Measurements from ENCODE around the gene HMMR. TPM values are rescaled to one million over a fixed set of nuclear protein-coding genes. Genes with fewer than 3 reads are reported as not detected.

HMMR gene
- total and polyA plus RNA-seq, 9 of the 15 experiments (the other 6 are each of a cell fraction or from before 2014, with no cell fraction given): 74.9 to 133 (median 90.8) TPM

DNA sequence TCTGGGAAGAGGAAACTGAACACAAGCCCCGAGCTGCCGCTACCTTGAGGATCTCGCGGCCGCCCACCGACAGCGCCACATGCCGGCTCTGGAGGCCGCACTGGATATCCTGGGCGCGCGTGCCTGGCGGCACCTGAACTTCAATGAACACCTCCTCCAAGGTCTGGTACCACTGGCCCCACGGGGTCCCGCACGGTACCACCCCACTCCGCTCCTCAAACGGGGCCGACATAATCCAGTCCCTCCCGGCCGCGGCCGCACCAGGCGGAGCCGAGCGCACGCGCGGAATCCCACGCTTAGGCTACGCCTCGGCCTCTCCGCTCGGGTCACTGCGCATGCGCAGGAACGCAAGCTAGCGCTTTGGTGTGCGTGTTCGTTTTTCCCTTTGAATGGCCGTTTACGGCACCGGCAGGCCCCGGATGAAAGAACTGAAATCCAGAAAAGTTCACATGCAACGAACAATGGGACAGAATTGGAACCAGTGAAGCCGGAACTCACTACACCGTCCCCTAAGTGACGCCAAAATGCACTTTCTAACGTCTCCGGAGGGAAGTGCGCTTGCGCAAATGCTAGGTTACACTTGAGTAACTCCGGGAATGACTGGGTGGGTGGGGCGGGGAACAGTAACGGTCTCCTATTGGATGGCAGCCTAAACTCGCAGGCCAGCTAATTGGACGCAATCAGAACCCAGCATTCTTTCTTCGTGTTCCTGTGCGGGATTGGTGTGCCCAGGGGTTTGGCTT, 442 bp upstream of the HMMR start, which contains the start of gene NUDCD2 (continued):
- TF ChIP-seq MAZ (CRISPR knock-in tag; conservative IDR thresholded peaks at IDR 0.05 in 1 of 2, IDR thresholded peaks at IDR 0.05 in 1 of 2): peak; percentile 56 to 59
- TF ChIP-seq RERE (CRISPR knock-in tag; IDR thresholded peaks at IDR 0.05; ENCODE audit: borderline replicate concordance): no peak
- TF ChIP-seq SMARCE1 (IDR thresholded peaks at IDR 0.05): peak; percentile 62; the same call in 1 of the 2 replicates
- no peak for TF ChIP-seq JUN (IDR thresholded peaks at IDR 0.05; ENCODE audit: borderline replicate concordance, low read depth, low read length)
- TF ChIP-seq JUN (CRISPR knock-in tag; IDR thresholded peaks at IDR 0.05; ENCODE audit: borderline replicate concordance): no peak
- no peak for TF ChIP-seq NONO (IDR thresholded peaks at IDR 0.05; ENCODE audit: low read depth in 2 of 2, low read length in 1 of 2)
- TF ChIP-seq XRCC5 (IDR thresholded peaks at IDR 0.05; ENCODE audit: low read depth, low read length): no peak
- TF ChIP-seq, protein P1, sequence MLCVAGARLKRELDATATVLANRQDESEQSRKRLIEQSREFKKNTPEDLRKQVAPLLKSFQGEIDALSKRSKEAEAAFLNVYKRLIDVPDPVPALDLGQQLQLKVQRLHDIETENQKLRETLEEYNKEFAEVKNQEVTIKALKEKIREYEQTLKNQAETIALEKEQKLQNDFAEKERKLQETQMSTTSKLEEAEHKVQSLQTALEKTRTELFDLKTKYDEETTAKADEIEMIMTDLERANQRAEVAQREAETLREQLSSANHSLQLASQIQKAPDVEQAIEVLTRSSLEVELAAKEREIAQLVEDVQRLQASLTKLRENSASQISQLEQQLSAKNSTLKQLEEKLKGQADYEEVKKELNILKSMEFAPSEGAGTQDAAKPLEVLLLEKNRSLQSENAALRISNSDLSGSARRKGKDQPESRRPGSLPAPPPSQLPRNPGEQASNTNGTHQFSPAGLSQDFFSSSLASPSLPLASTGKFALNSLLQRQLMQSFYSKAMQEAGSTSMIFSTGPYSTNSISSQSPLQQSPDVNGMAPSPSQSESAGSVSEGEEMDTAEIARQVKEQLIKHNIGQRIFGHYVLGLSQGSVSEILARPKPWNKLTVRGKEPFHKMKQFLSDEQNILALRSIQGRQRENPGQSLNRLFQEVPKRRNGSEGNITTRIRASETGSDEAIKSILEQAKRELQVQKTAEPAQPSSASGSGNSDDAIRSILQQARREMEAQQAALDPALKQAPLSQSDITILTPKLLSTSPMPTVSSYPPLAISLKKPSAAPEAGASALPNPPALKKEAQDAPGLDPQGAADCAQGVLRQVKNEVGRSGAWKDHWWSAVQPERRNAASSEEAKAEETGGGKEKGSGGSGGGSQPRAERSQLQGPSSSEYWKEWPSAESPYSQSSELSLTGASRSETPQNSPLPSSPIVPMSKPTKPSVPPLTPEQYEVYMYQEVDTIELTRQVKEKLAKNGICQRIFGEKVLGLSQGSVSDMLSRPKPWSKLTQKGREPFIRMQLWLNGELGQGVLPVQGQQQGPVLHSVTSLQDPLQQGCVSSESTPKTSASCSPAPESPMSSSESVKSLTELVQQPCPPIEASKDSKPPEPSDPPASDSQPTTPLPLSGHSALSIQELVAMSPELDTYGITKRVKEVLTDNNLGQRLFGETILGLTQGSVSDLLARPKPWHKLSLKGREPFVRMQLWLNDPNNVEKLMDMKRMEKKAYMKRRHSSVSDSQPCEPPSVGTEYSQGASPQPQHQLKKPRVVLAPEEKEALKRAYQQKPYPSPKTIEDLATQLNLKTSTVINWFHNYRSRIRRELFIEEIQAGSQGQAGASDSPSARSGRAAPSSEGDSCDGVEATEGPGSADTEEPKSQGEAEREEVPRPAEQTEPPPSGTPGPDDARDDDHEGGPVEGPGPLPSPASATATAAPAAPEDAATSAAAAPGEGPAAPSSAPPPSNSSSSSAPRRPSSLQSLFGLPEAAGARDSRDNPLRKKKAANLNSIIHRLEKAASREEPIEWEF (CRISPR knock-in tag; IDR thresholded peaks at IDR 0.05): no peak
- peak; percentile 83 for TF ChIP-seq PCBP1 (IDR thresholded peaks at IDR 0.05; ENCODE audit: low read depth, low read length, poor library complexity, severe bottlenecking)
- TF ChIP-seq ZKSCAN3 (CRISPR knock-in tag; IDR thresholded peaks at IDR 0.05): no peak
- TF ChIP-seq PHF20 (IDR thresholded peaks at IDR 0.05; ENCODE audit: partially characterized antibody): peak; percentile 39
- no peak for TF ChIP-seq MTF1 (CRISPR knock-in tag; IDR thresholded peaks at IDR 0.05; ENCODE audit: borderline replicate concordance)
- no peak for TF ChIP-seq CBX5 (IDR thresholded peaks at IDR 0.05; ENCODE audit: borderline replicate concordance, low read depth)

Data from K562 (cell line).